ENCODE results near the gene CCDC33.

DNA sequence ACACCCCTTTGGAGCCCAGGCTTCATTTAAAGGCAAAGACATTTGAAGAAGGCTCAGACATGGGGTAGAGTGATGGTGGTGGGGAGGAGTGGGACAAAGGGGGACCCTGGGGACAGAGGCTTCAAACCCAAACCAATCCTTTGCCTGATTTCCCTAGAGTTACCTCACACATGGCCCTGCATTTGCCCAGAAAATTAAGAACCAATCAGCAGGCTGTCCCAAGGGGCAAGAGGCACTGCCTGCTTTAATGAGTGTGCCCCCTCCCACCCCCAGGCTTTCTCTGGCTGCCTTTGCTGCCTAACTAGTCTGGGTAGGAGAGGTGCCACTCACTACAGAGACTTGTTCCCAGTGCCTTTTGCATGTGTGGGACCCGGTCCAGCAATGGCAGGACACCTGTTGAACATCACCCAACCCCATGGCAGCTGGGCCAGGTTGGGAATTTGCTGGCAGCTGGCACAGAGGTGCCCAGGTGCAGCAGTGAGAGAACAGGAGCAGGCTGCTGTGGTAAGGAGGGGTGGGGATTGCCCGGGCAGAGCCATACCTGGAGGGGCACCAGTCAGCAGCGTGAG lies 38.4 kb downstream of the CCDC33 start:
- TF ChIP-seq, protein P1, sequence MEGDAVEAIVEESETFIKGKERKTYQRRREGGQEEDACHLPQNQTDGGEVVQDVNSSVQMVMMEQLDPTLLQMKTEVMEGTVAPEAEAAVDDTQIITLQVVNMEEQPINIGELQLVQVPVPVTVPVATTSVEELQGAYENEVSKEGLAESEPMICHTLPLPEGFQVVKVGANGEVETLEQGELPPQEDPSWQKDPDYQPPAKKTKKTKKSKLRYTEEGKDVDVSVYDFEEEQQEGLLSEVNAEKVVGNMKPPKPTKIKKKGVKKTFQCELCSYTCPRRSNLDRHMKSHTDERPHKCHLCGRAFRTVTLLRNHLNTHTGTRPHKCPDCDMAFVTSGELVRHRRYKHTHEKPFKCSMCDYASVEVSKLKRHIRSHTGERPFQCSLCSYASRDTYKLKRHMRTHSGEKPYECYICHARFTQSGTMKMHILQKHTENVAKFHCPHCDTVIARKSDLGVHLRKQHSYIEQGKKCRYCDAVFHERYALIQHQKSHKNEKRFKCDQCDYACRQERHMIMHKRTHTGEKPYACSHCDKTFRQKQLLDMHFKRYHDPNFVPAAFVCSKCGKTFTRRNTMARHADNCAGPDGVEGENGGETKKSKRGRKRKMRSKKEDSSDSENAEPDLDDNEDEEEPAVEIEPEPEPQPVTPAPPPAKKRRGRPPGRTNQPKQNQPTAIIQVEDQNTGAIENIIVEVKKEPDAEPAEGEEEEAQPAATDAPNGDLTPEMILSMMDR (conservative IDR thresholded peaks at IDR 0.05; ENCODE audit: low read depth in 2 of 2): no peak
- TF ChIP-seq, protein P2, sequence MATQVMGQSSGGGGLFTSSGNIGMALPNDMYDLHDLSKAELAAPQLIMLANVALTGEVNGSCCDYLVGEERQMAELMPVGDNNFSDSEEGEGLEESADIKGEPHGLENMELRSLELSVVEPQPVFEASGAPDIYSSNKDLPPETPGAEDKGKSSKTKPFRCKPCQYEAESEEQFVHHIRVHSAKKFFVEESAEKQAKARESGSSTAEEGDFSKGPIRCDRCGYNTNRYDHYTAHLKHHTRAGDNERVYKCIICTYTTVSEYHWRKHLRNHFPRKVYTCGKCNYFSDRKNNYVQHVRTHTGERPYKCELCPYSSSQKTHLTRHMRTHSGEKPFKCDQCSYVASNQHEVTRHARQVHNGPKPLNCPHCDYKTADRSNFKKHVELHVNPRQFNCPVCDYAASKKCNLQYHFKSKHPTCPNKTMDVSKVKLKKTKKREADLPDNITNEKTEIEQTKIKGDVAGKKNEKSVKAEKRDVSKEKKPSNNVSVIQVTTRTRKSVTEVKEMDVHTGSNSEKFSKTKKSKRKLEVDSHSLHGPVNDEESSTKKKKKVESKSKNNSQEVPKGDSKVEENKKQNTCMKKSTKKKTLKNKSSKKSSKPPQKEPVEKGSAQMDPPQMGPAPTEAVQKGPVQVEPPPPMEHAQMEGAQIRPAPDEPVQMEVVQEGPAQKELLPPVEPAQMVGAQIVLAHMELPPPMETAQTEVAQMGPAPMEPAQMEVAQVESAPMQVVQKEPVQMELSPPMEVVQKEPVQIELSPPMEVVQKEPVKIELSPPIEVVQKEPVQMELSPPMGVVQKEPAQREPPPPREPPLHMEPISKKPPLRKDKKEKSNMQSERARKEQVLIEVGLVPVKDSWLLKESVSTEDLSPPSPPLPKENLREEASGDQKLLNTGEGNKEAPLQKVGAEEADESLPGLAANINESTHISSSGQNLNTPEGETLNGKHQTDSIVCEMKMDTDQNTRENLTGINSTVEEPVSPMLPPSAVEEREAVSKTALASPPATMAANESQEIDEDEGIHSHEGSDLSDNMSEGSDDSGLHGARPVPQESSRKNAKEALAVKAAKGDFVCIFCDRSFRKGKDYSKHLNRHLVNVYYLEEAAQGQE (IDR thresholded peaks at IDR 0.05; ENCODE audit: unreplicated experiment): no peak

All from GM23338 (cell line).